Peyer's patch (tissue), 4 donors: Measurements from ENCODE around the gene SPON1.

Experiments
- POLR2A ChIP-seq, 2 donors: fragments of 450-650 bp; IDR thresholded peaks; one replicate each; pipeline ENCODE4 v1.5.1; 2017; ENCODE audit warnings: antibody characterized with exemption in 2 of 2, mild to moderate bottlenecking in 2 of 2, moderate library complexity in 2 of 2
- TF ChIP-seq, protein P1 (sequence below), 6 experiments: fragments of 450-650 bp in 4 of 6; fragments of 200-600 bp in 2 of 6; sonication (generic) in 1 of 6; IDR thresholded peaks; one replicate each; pipeline ENCODE4 v1.5.1; 2017 to 2019; ENCODE audit warnings: antibody characterized with exemption in 6 of 6, mild to moderate bottlenecking in 3 of 6, moderate library complexity in 1 of 6

DNA sequence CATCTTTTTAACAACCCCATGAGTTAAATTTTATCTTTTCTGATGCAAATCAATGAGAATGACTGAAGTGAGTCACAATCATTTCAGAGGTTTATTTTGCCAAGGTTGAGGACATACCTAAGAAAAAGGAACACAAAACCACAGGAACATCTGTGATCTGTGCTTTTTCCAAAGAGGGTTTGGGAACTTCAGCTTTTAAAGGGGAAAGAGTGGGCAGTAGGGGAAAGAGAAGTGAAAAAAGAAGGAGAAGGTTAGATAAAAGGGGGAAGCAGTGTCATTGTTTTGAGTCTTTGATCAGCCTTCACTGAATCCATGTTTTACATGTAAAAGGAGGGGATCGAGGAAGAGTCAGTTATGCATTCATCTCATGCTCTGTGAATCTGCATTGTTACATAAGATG, 45.3 kb upstream of the SPON1 start:
- TF ChIP-seq, protein P1, sequence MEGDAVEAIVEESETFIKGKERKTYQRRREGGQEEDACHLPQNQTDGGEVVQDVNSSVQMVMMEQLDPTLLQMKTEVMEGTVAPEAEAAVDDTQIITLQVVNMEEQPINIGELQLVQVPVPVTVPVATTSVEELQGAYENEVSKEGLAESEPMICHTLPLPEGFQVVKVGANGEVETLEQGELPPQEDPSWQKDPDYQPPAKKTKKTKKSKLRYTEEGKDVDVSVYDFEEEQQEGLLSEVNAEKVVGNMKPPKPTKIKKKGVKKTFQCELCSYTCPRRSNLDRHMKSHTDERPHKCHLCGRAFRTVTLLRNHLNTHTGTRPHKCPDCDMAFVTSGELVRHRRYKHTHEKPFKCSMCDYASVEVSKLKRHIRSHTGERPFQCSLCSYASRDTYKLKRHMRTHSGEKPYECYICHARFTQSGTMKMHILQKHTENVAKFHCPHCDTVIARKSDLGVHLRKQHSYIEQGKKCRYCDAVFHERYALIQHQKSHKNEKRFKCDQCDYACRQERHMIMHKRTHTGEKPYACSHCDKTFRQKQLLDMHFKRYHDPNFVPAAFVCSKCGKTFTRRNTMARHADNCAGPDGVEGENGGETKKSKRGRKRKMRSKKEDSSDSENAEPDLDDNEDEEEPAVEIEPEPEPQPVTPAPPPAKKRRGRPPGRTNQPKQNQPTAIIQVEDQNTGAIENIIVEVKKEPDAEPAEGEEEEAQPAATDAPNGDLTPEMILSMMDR (IDR thresholded peaks at IDR 0.05), result no peak
- no peak for TF ChIP-seq POLR2A (IDR thresholded peaks at IDR 0.05)
